ENCODE results near the gene BOD1L2. TPM values are rescaled to one million over a fixed set of nuclear protein-coding genes. Genes with fewer than 3 reads are reported as not detected.

The BOD1L2 gene
- total RNA-seq, 1 experiment from 2014 or later: not detected

DNA sequence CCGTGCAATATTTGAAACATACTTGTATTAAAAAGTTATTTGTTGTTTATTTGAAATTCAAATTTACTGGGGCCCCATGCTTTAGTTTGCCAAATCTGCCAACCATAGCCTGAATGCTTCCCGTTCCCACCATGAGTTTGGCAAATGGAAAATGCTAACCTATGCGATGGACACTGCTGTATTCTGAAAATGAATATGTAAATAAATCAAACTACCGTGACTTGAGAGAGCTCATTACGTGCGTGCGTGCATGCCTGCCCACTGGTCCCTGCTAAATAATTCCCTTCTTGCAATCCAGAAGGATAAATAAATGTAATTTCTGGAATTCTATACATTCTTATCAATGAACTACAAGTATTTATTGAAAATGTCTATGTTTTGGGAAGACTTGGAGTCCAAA lies 3.2 kb downstream of the BOD1L2 start:
- no peak for DNase-seq (ENCODE audit: unreplicated experiment)
- peaks cover 6% of the 10 kb centered on the region for H3K4me1 Mint-ChIP-seq (ENCODE audit: insufficient read depth, unreplicated experiment)
- H3K27ac Mint-ChIP-seq (ENCODE audit: low read depth, unreplicated experiment): peak overlapping the region; percentile 44
- H3K27me3 Mint-ChIP-seq (ENCODE audit: insufficient read depth, unreplicated experiment): no peaks in the 10 kb centered on the region
- TF ChIP-seq, protein P1, sequence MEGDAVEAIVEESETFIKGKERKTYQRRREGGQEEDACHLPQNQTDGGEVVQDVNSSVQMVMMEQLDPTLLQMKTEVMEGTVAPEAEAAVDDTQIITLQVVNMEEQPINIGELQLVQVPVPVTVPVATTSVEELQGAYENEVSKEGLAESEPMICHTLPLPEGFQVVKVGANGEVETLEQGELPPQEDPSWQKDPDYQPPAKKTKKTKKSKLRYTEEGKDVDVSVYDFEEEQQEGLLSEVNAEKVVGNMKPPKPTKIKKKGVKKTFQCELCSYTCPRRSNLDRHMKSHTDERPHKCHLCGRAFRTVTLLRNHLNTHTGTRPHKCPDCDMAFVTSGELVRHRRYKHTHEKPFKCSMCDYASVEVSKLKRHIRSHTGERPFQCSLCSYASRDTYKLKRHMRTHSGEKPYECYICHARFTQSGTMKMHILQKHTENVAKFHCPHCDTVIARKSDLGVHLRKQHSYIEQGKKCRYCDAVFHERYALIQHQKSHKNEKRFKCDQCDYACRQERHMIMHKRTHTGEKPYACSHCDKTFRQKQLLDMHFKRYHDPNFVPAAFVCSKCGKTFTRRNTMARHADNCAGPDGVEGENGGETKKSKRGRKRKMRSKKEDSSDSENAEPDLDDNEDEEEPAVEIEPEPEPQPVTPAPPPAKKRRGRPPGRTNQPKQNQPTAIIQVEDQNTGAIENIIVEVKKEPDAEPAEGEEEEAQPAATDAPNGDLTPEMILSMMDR (IDR thresholded peaks at IDR 0.05; ENCODE audit: unreplicated experiment): no peak
- ChIA-PET CTCF (no interaction called here), POLR2A (no interaction called here)
- no TSS peak for BruUV-seq (replicated peaks)
- intact Hi-C loops (cut with micrococcal nuclease): no loop called here
- H3K36me3 Mint-ChIP-seq (ENCODE audit: insufficient read depth, unreplicated experiment): no peaks in the 10 kb centered on the region
- peaks cover 7% of the 10 kb centered on the region for H3K9me3 Mint-ChIP-seq (ENCODE audit: unreplicated experiment)
- no peak overlapping the region for H3K4me3 Mint-ChIP-seq (ENCODE audit: unreplicated experiment)

DNA sequence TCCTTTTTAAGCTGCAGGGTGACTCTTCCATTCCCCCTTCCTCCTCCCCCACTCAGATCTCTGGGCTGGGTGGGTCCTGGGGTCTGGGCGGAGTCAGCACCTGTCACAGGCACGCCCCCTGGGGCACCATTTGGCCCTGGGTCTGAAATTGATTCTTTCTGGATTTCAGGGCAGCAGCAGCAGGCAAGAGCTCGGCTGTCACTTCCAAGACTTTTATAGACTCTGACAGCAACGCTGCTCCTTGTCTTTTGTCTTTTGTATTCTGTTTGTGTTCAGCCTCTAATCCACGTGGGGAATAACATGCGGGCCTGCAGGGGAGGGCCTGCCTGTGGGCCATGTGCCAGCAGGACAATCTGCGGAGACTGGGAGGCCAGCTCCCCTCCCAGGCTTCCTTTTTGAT lies 3.9 kb downstream of the BOD1L2 start:
- POLR2A ChIA-PET: no interaction called here
- H3K9me3 Mint-ChIP-seq (ENCODE audit: unreplicated experiment): peaks cover 7% of the 10 kb centered on the region
- peak overlapping the region; percentile 44 for H3K27ac Mint-ChIP-seq (ENCODE audit: low read depth, unreplicated experiment)
- TF ChIP-seq, protein P1 (IDR thresholded peaks at IDR 0.05; ENCODE audit: unreplicated experiment): no peak
- CTCF ChIA-PET: no interaction called here
- intact Hi-C loops (cut with micrococcal nuclease): no loop called here
- DNase-seq (ENCODE audit: unreplicated experiment): no peak
- no peak overlapping the region for H3K4me3 Mint-ChIP-seq (ENCODE audit: unreplicated experiment)
- H3K4me1 Mint-ChIP-seq (ENCODE audit: insufficient read depth, unreplicated experiment): peaks cover 6% of the 10 kb centered on the region
- BruUV-seq (replicated peaks): no TSS peak
- H3K36me3 Mint-ChIP-seq (ENCODE audit: insufficient read depth, unreplicated experiment): no peaks in the 10 kb centered on the region
- no peaks in the 10 kb centered on the region for H3K27me3 Mint-ChIP-seq (ENCODE audit: insufficient read depth, unreplicated experiment)

DNA sequence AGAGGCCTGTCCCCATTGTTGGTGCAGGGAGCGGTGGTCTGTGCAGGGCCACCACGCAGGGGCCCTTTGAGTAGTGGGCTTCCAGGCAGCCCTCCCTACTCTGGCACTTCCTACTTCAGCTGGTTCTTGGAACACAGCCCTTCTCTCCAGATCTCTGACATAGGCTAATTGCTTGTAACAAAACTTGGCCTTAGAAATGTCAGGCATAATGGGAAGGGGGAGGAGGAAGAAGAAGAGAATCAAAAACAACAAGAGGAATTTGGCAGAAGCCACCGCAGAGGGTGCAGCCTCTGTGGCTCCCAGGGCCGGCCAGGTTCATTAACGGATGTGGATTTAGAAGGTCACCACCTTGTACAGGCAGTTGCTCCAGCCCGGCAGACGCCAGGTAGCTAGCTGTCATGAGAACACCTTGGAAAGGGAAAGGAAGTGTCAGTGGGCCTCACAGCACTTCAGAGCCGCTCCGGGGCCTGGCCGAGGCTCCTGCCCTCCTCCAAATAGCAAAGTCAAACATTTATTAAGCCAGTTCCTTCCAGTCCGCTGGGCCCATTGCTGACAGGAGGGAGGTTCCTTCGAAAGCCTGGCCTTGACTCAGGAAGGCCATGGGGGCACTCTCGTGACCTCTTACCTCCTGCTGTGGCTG lies 7.4 kb downstream of the BOD1L2 start:
- no peak for DNase-seq (ENCODE audit: unreplicated experiment)
- BruUV-seq (replicated peaks): no TSS peak

DNA sequence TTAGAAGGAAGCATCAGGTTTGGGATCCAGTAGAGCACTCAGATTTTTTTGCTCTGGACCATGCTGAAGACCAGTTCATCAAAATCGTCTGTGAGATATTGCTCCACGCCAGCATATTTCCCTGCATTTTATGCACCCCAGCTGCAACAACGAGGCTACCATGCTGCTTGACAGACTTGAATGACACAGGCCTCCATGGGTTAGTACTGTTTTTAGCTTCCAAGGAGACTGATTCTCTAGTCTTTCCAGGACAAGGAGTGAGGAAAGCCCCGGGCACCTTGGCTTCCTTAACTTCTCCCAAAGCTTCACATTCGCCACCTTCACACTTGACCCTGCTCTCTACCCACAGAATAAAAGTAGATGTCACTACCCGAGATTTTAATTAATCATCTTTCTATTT lies 17.5 kb downstream of the BOD1L2 start:
- ChIA-PET CTCF (no interaction called here), POLR2A (interaction anchor here (0.7 kb wide), 1 partner anchor 128 kb away, joined by 4 read pairs; no protein-coding TSS in a partner anchor)
- TF ChIP-seq, protein P1 (IDR thresholded peaks at IDR 0.05; ENCODE audit: unreplicated experiment): no peak
- no peak overlapping the region for H3K4me3 Mint-ChIP-seq (ENCODE audit: unreplicated experiment)
- H3K9me3 Mint-ChIP-seq (ENCODE audit: unreplicated experiment): no peaks in the 10 kb centered on the region
- DNase-seq (ENCODE audit: unreplicated experiment): no peak
- H3K27me3 Mint-ChIP-seq (ENCODE audit: insufficient read depth, unreplicated experiment): peaks cover 7% of the 10 kb centered on the region
- no TSS peak for BruUV-seq (replicated peaks)
- intact Hi-C loops (cut with micrococcal nuclease): no loop called here
- H3K36me3 Mint-ChIP-seq (ENCODE audit: insufficient read depth, unreplicated experiment): no peaks in the 10 kb centered on the region
- no peak overlapping the region for H3K27ac Mint-ChIP-seq (ENCODE audit: low read depth, unreplicated experiment)
- H3K4me1 Mint-ChIP-seq (ENCODE audit: insufficient read depth, unreplicated experiment): no peaks in the 10 kb centered on the region

More for the DNA sequence above, 7.4 kb downstream of the BOD1L2 start:
- Mint-ChIP-seq H3K27me3 (ENCODE audit: insufficient read depth, unreplicated experiment) (no peaks in the 10 kb centered on the region), H3K4me3 (ENCODE audit: unreplicated experiment) (no peak overlapping the region), H3K27ac (ENCODE audit: low read depth, unreplicated experiment) (no peak overlapping the region), H3K4me1 (ENCODE audit: insufficient read depth, unreplicated experiment) (peaks cover 6% of the 10 kb centered on the region), H3K36me3 (ENCODE audit: insufficient read depth, unreplicated experiment) (no peaks in the 10 kb centered on the region), H3K9me3 (ENCODE audit: unreplicated experiment) (no peaks in the 10 kb centered on the region)
- TF ChIP-seq, protein P1 (IDR thresholded peaks at IDR 0.05; ENCODE audit: unreplicated experiment): no peak
- ChIA-PET POLR2A (interaction anchor here (0.7 kb wide), 1 partner anchor 11 kb away, joined by 3 read pairs; no protein-coding TSS in a partner anchor), CTCF (interaction anchor here (0.6 kb wide), 1 partner anchor 407 kb away, joined by 3 read pairs; no protein-coding TSS in a partner anchor)
- intact Hi-C loops (cut with micrococcal nuclease): no loop called here
